ENCODE measurements around the gene SIN3B.

GRCh38 chr19:16874250-16874977 lies 45.2 kb downstream of the SIN3B start:
- no peak for TF ChIP-seq POLR2A (IDR thresholded peaks at IDR 0.05)
- TF ChIP-seq POLR2AphosphoS5 (IDR thresholded peaks at IDR 0.05) = no peak

Data from transverse colon (tissue), 3 donors.